Keratinocyte (primary cell): Measurements from ENCODE around the gene CD2AP. TPM values are rescaled to one million over a fixed set of nuclear protein-coding genes. Genes with fewer than 3 reads are reported as not detected.
"Not testable (repeated sequence)": the region's sequence is repeated elsewhere in the genome, so short reads cannot be mapped to it uniquely, and the experiment has no call there.

Experiments
- DNase-seq: peaks from one replicate; pipeline ENCODE4 v3.0.0-alpha.2; 2011; ENCODE audit warnings: low read depth, missing footprints, low spot score
- FAIRE-seq: peaks from 2 replicates; lab custom pipeline; 2011; peaks lifted over from hg19 to GRCh38; lab: Jason Lieb, UNC
- H2AFZ ChIP-seq: 2 replicates; pipeline ENCODE4 v1.6.0; 2012; ENCODE audit warnings: low read length, control low read depth, inconsistent platforms; ENCODE audit not compliant: control insufficient read depth
- H3K27ac ChIP-seq: 2 replicates; pipeline ENCODE4 v1.5.1; 2011; ENCODE audit warnings: low read length; ENCODE audit not compliant: control insufficient read depth, insufficient read depth
- H3K27me3 ChIP-seq: 3 replicates; pipeline ENCODE4 v1.6.0; 2011; ENCODE audit warnings: low read length; ENCODE audit not compliant: control insufficient read depth, insufficient read depth; ENCODE audit errors: extremely low read depth
- H3K36me3 ChIP-seq, 2 experiments: 2 replicates in 1 of 2; 3 replicates in 1 of 2; pipeline ENCODE4 v1.5.1; 2011; ENCODE audit warnings: low read length in 2 of 2, mild to moderate bottlenecking in 1 of 2; ENCODE audit not compliant: control insufficient read depth in 2 of 2, insufficient read depth in 2 of 2; ENCODE audit errors: extremely low read depth in 1 of 2
- H3K4me1 ChIP-seq: 3 replicates; pipeline ENCODE4 v1.5.1; 2011; ENCODE audit warnings: low read length; ENCODE audit not compliant: control insufficient read depth, insufficient read depth; ENCODE audit errors: extremely low read depth
- H3K4me2 ChIP-seq: 3 replicates; pipeline ENCODE4 v1.6.0; 2011; ENCODE audit warnings: low read depth, low read length; ENCODE audit not compliant: control insufficient read depth, insufficient read depth; ENCODE audit errors: extremely low read depth
- H3K4me3 ChIP-seq, 3 experiments: fragments of 200-600 bp in 1 of 3; sonication (generic) in 1 of 3; 2 replicates in 2 of 3; 3 replicates in 1 of 3; pipeline ENCODE4 v1.5.1; 2011 to 2016; ENCODE audit warnings: low read length in 3 of 3, mild to moderate bottlenecking in 3 of 3, control low read depth in 2 of 3, inconsistent platforms in 1 of 3, low read depth in 1 of 3, mixed read lengths in 1 of 3, mixed run types in 1 of 3, moderate library complexity in 1 of 3; ENCODE audit not compliant: control insufficient read depth in 2 of 3, insufficient read depth in 2 of 3; ENCODE audit errors: extremely low read depth in 1 of 3
- H3K79me2 ChIP-seq: 2 replicates; pipeline ENCODE4 v1.6.0; 2012; ENCODE audit warnings: low read length; ENCODE audit not compliant: control insufficient read depth, insufficient read depth
- H3K9ac ChIP-seq: 3 replicates; pipeline ENCODE4 v1.6.0; 2011; ENCODE audit warnings: low read length; ENCODE audit not compliant: control insufficient read depth, insufficient read depth; ENCODE audit errors: extremely low read depth
- H3K9me1 ChIP-seq: 3 replicates; pipeline ENCODE4 v1.6.0; 2011; ENCODE audit warnings: low read length; ENCODE audit not compliant: control insufficient read depth, insufficient read depth; ENCODE audit errors: extremely low read depth
- H3K9me3 ChIP-seq: 2 replicates; pipeline ENCODE4 v1.5.1; 2012; ENCODE audit warnings: low read depth, low read length; ENCODE audit not compliant: control insufficient read depth
- H4K20me1 ChIP-seq: 3 replicates; pipeline ENCODE4 v1.6.0; 2011; ENCODE audit warnings: low read length; ENCODE audit not compliant: control insufficient read depth, insufficient read depth; ENCODE audit errors: extremely low read depth
- EZH2 ChIP-seq: IDR thresholded peaks from one replicate; pipeline ENCODE4 v1.6.1; 2012; ENCODE audit warnings: inconsistent platforms, mild to moderate bottlenecking, low read length, moderate library complexity
- dilution Hi-C: fragments of 300-500 bp; cut with MboI; formaldehyde crosslinking; loops from one replicate; pipeline ENCODE4 v1.7.0; 2020; ENCODE audit warnings: low sequenced_read_pairs; ENCODE audit not compliant: extremely low pct_ligation_motif_present
- polyA plus RNA-seq, 5 experiments: library from polyadenylated mRNA; depleted of rRNA in 3 of 5; stranded (reverse) in 3 of 5; stranded (forward) in 1 of 5; unstranded in 1 of 5; fragments of >200 nt; gene quantifications; 1 replicate in 1 of 5; 2 replicates in 3 of 5; 3 replicates in 1 of 5; pipeline versions ENCODE4 v1.2.1 to v1.2.3, GENCODE V29; 2011 to 2012; ENCODE audit warnings: missing spikeins in 2 of 5, low read depth in 1 of 5, low replicate concordance in 1 of 5
- TF ChIP-seq, protein P1 (sequence below), 3 experiments: IDR thresholded peaks in 1 of 3; conservative IDR thresholded peaks in 1 of 3; optimal IDR thresholded peaks in 1 of 3; 2 replicates in 2 of 3; 3 replicates in 1 of 3; pipeline versions ENCODE3 to v1.5.1; 2011; ENCODE audit warnings: low read length in 3 of 3, mild to moderate bottlenecking in 3 of 3, moderate library complexity in 2 of 3, control low read depth in 1 of 3, inconsistent platforms in 1 of 3; ENCODE audit not compliant: insufficient read depth in 2 of 3; ENCODE audit errors: extremely low read depth in 1 of 3

The CD2AP gene
- polyA plus RNA-seq, 1 donor (not counting 4 experiments of a cell fraction or from before 2014, with no cell fraction given), result 23.9 TPM

GRCh38 chr6:47551670-47552069 lies 74.1 kb downstream of the CD2AP start:
- no peak overlapping the region for H3K27ac ChIP-seq
- FAIRE-seq (no peak), DNase-seq (no peak)
- H4K20me1 ChIP-seq, result no peaks in the 10 kb centered on the region
- no peaks in the 10 kb centered on the region for H3K9me3 ChIP-seq
- dilution Hi-C loops, result no loop called here
- no peaks in the 10 kb centered on the region for H3K4me1 ChIP-seq
- no peak overlapping the region for H2AFZ ChIP-seq
- no peaks in the 10 kb centered on the region for H3K9me1 ChIP-seq
- H3K79me2 ChIP-seq, result peaks cover 7% of the 10 kb centered on the region
- no peaks in the 10 kb centered on the region for H3K27me3 ChIP-seq
- no peak overlapping the region for H3K4me3 ChIP-seq
- no peaks in the 10 kb centered on the region for H3K36me3 ChIP-seq
- no peak overlapping the region for H3K4me2 ChIP-seq
- no peak overlapping the region for H3K9ac ChIP-seq
- TF ChIP-seq EZH2, result no peak
- TF ChIP-seq, protein P1, sequence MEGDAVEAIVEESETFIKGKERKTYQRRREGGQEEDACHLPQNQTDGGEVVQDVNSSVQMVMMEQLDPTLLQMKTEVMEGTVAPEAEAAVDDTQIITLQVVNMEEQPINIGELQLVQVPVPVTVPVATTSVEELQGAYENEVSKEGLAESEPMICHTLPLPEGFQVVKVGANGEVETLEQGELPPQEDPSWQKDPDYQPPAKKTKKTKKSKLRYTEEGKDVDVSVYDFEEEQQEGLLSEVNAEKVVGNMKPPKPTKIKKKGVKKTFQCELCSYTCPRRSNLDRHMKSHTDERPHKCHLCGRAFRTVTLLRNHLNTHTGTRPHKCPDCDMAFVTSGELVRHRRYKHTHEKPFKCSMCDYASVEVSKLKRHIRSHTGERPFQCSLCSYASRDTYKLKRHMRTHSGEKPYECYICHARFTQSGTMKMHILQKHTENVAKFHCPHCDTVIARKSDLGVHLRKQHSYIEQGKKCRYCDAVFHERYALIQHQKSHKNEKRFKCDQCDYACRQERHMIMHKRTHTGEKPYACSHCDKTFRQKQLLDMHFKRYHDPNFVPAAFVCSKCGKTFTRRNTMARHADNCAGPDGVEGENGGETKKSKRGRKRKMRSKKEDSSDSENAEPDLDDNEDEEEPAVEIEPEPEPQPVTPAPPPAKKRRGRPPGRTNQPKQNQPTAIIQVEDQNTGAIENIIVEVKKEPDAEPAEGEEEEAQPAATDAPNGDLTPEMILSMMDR (optimal IDR thresholded peaks at IDR 0.05 in 1 of 3, IDR thresholded peaks at IDR 0.05 in 1 of 3, conservative IDR thresholded peaks at IDR 0.05 in 1 of 3; ENCODE audit: extremely low read depth in 1 of 3, insufficient read depth in 2 of 3, low read length in 3 of 3), result no peak

GRCh38 chr6:47552319-47552718 lies 74.7 kb downstream of the CD2AP start:
- TF ChIP-seq EZH2, result no peak
- TF ChIP-seq, protein P1 (optimal IDR thresholded peaks at IDR 0.05 in 1 of 3, IDR thresholded peaks at IDR 0.05 in 1 of 3, conservative IDR thresholded peaks at IDR 0.05 in 1 of 3; ENCODE audit: extremely low read depth in 1 of 3, insufficient read depth in 2 of 3, low read length in 3 of 3), result no peak
- H3K4me2 ChIP-seq, result no peak overlapping the region
- no peaks in the 10 kb centered on the region for H3K9me3 ChIP-seq
- no peaks in the 10 kb centered on the region for H3K36me3 ChIP-seq
- H3K9ac ChIP-seq, result no peak overlapping the region
- no peaks in the 10 kb centered on the region for H3K4me1 ChIP-seq
- H4K20me1 ChIP-seq, result no peaks in the 10 kb centered on the region
- H3K79me2 ChIP-seq, result peaks cover 9% of the 10 kb centered on the region
- H2AFZ ChIP-seq, result no peak overlapping the region
- H3K9me1 ChIP-seq, result no peaks in the 10 kb centered on the region
- DNase-seq (no peak), FAIRE-seq (no peak)
- no peaks in the 10 kb centered on the region for H3K27me3 ChIP-seq
- dilution Hi-C loops, result no loop called here
- H3K4me3 ChIP-seq, result no peak overlapping the region
- no peak overlapping the region for H3K27ac ChIP-seq

DNA sequence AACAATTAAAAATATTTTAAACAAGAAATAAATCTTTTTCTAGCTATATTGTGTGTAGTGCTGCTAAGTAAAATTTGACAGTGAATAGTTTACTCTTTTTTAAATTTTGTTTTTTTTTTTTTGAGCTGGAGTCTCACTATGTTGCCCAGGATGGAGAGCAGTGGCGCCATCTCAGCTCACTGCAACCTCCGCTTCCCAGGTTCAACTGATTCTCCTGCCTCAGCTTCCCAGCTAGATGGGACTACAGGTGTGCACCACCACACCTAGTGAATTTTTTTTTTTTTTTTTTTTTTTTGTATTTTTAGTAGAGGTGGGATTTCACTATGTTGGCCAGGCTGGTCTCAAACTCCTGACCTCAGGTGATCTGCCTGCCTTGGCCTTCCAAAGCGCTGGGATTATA lies 75.7 kb downstream of the CD2AP start:
- not testable (repeated sequence) for FAIRE-seq

DNA sequence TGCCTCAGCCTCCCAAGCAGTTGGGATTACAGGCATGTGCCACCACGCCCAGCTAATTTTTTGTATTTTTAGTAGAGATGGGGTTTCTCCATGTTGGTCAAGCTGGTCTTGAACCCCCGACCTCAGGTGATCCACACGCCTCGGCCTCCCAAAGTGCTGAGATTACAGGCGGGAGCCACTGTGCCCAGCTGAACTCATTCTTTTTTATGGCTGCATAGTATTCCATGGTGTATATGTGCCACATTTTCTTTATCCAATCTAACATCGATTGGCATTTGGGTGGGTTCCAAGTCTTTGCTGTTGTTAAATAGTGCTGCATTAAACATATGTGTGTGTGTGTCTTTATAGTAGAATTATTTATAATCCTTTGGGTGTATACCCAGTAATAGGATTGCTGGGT lies 78.9 kb downstream of the CD2AP start:
- H3K27ac ChIP-seq, H4K20me1 ChIP-seq, H3K4me2 ChIP-seq, H3K9me3 ChIP-seq, dilution Hi-C loops, H3K4me1 ChIP-seq, H3K36me3 ChIP-seq, H2AFZ ChIP-seq, H3K4me3 ChIP-seq, H3K9ac ChIP-seq, H3K27me3 ChIP-seq, FAIRE-seq, H3K9me1 ChIP-seq, DNase-seq: not testable (repeated sequence)
- H3K79me2 ChIP-seq, result peaks cover 24% of the 10 kb centered on the region

More for the DNA sequence above, 75.7 kb downstream of the CD2AP start:
- H2AFZ ChIP-seq, H3K9me1 ChIP-seq, H3K27me3 ChIP-seq, DNase-seq, H3K9me3 ChIP-seq, H3K4me3 ChIP-seq, dilution Hi-C loops, H3K27ac ChIP-seq, H3K36me3 ChIP-seq, H3K9ac ChIP-seq, H3K4me1 ChIP-seq, H4K20me1 ChIP-seq, H3K4me2 ChIP-seq: not testable (repeated sequence)
- H3K79me2 ChIP-seq, result peaks cover 11% of the 10 kb centered on the region
